ENCODE results near the gene SPEG. TPM values are rescaled to one million over a fixed set of nuclear protein-coding genes. Genes with fewer than 3 reads are reported as not detected.

SPEG gene
- total and polyA plus RNA-seq, 2 experiments from 2014 or later = 12.6 to 32.4 TPM

GRCh38 chr2:219468410-219469185 is 34.0 kb downstream of the SPEG start (continued):
- no peak for TF ChIP-seq ZNF462 (CRISPR knock-in tag; IDR thresholded peaks at IDR 0.05)
- TF ChIP-seq NANOG (IDR thresholded peaks at IDR 0.05; ENCODE audit: borderline replicate concordance) = no peak
- no peak for TF ChIP-seq ZNF114 (CRISPR knock-in tag; IDR thresholded peaks at IDR 0.05)
- TF ChIP-seq ZNF331 (CRISPR knock-in tag; IDR thresholded peaks at IDR 0.05; ENCODE audit: low read depth) = no peak

GRCh38 chr2:219469186-219469724 is 34.6 kb downstream of the SPEG start:
- no peaks in the 10 kb centered on the region for H3K9me3 Mint-ChIP-seq
- Histone ChIP-seq H3K4me3 (no peak overlapping the region), H3K4me1 (ENCODE audit: insufficient read depth) (no peaks in the 10 kb centered on the region), H3K9me2 (ENCODE audit: insufficient read depth) (no peaks in the 10 kb centered on the region), H3K4me2 (no peak overlapping the region), H3K27me3 (ENCODE audit: insufficient read depth) (no peaks in the 10 kb centered on the region), H4K20me1 (replicated peaks; ENCODE audit: insufficient read depth) (no peaks in the 10 kb centered on the region), H3K36me3 (ENCODE audit: insufficient read depth) (no peaks in the 10 kb centered on the region), H3K27ac (ENCODE audit: low read depth) (no peak overlapping the region), H2AFZ (no peak overlapping the region), H3F3A (replicated peaks; ENCODE audit: low read depth) (no peaks in the 10 kb centered on the region), H3K79me2 (replicated peaks; ENCODE audit: insufficient read depth) (no peaks in the 10 kb centered on the region)
- TF ChIP-seq JUNB (IDR thresholded peaks at IDR 0.05; ENCODE audit: unreplicated experiment) = no peak
- H3K36me3 Mint-ChIP-seq (ENCODE audit: low read depth) = peaks cover 3% of the 10 kb centered on the region; the same call in 1 of the 3 replicates
- H3K27me3 Mint-ChIP-seq (ENCODE audit: insufficient read depth, low read depth, poor library complexity) = peaks cover 24% of the 10 kb centered on the region
- no peak for ATAC-seq
- no peak overlapping the region for H3K4me3 Mint-ChIP-seq
- no peaks in the 10 kb centered on the region; the same call in 2 of the 3 replicates for H3K4me1 Mint-ChIP-seq
- DNase-seq (ENCODE audit: low spot score) = no peak
- no peak overlapping the region for H3K27ac Mint-ChIP-seq

Data from GM23338 (cell line).